Fibroblast of villous mesenchyme (primary cell): ENCODE data around the gene GNA12. TPM values are rescaled to one million over a fixed set of nuclear protein-coding genes. Genes with fewer than 3 reads are reported as not detected.
A peak's percentile ranks its signal among the peaks of the same experiment; 100 is the strongest.

Experiments used
- DNase-seq: peaks from one replicate; pipeline ENCODE4 v3.0.0-alpha.2; 2010; ENCODE audit warnings: low read depth
- H3K4me3 ChIP-seq: 2 replicates; pipeline ENCODE4 v1.5.1; 2011; ENCODE audit warnings: low read depth, mild to moderate bottlenecking, low read length
- CTCF ChIP-seq: IDR thresholded peaks from 2 replicates; pipeline ENCODE4 v1.5.1; 2012; ENCODE audit warnings: low read depth, mild to moderate bottlenecking, low read length; ENCODE audit not compliant: insufficient read depth
- total RNA-seq: library from RNA; depleted of rRNA; stranded (reverse); fragments of >200 nt; gene quantifications from 2 replicates; pipeline ENCODE4 v1.2.3, GENCODE V29; 2012

GNA12 gene
- total RNA-seq = 41.9 and 46.2 TPM in 2 replicates

DNA sequence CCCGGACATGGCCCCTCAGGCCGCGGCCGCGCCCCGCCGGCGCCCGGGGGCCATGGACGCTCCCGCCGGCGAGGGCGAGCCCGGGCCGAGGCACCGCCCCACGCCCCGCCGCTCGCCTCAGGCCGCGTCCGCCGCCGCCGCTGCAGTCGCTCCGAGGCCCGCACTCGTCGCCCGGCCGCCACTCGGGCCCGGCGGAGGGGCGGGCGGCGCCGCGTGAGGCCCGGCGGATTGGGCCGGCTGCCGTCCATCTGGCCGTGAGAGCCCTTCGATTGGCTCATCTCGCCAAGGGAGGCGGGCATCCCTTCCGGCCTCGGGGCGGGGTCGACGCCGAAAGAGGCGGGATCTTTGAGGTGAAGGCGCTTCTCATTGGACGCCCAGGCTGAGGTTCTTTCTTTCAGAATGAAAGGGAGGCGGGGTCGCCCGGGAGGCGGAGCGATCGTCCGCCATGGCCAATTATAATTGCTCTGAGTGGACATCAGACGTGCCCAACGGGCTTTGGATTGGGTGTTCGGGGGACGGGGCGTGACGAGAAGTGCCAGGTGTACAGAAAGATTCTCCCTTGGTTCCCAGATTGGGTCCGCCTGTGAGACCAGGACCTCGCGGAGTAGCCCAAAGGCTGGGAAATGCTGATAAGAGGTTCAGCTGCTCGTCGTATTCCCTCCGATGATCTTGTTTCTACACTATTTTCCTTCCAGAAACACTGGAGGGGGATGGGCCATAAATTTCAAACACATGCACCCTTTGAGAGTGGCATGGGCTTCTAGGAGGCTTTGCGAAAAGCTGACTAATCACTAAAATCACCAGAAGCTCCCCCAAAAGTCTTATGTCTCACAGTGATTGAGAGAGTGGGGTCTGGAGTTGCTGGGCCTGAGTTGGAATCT, at the start of gene GNA12:
TSS of gene GNA12 (minus strand) at position 156 of the 881 bp plus-strand sequence. CDS start at position 9, 147 bp downstream.
- DNase-seq = peak; percentile 99
- peak within 1 kb of the TSS; percentile 78 for H3K4me3 ChIP-seq
- TF ChIP-seq CTCF = no peak

DNA sequence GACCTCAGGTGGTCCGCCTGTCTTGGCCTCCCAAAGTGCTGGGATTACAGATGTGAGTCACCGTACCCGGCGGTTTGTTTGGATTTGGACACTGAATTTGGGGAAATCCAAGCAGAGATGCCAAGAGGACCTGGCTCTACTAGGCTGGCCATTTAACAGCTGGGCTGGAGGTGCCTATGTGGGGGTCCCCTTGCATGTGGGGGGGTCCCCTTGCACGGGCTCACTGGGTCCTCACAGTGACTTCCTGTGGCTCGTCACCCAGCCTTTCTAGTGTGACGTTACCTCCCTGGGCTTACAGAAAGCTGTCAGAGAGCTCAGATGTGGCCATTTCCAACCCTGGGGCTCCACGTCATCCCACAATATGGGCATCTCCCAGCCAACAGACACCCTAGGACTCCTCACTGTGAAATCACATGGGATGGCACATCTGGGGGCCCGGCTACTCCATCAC, 49.3 kb upstream of the GNA12 start:
- no peak overlapping the region for H3K4me3 ChIP-seq
- DNase-seq = no peak
- TF ChIP-seq CTCF = no peak

GRCh38 chr7:2892549-2892948, 48.4 kb upstream of the GNA12 start:
- TF ChIP-seq CTCF = no peak
- DNase-seq = no peak
- no peak overlapping the region for H3K4me3 ChIP-seq

DNA sequence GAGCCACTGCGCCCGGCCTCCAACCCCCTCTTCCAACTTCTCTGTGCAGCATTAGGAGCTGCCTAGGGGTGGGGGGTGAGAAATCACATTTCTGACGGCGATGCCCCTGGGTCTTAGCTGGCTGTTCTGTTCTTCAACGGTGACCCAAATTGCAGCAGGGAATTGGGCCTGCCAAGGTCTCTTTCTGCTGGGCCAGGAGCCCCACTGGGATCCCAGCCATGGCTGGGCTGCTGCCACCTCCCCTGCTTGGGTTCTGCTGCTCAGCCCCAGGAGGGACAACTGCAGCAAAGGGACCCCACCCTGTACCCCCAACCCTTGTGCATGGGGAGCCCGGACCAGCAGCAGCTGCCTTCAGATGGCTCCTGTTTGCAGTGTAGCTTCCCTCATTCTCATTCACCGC, 43.7 kb upstream of the GNA12 start:
- TF ChIP-seq CTCF = no peak
- no peak for DNase-seq
- H3K4me3 ChIP-seq = no peak overlapping the region

GRCh38 chr7:2886900-2887299, 42.8 kb upstream of the GNA12 start:
- DNase-seq = peak; percentile 75
- peak; percentile 94 for TF ChIP-seq CTCF
- H3K4me3 ChIP-seq = no peak overlapping the region

DNA sequence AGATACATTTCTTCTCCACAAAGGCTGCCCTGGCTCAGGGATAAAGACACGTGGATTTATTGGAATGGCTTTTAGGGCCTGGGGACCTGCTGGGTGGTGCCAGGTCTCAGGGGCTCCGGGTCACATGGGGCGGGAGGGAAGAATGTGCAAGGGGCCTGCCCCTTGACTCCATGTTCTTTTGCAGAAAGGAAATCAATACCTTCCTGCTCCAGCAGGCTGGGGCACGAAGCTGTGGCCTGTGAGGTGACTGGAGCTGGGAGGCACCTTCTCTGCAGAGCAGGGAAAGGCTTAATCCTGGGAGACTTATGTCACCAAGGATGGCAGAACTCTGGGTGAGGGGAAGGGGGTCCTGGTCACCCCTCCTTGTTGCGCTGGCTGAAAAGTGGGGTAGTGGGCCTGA, 42.3 kb upstream of the GNA12 start:
- no peak for DNase-seq
- H3K4me3 ChIP-seq = no peak overlapping the region
- no peak for TF ChIP-seq CTCF
